HTERT RPE-1 (cell line): ENCODE measurements around the gene ACACA.
"Not testable (repeated sequence)": the region's sequence is repeated elsewhere in the genome, so short reads cannot be mapped to it uniquely, and the experiment has no call there.

Source experiments
- in situ Hi-C: fragments of 300-500 bp; cut with MboI; formaldehyde crosslinking; loops from 4 replicates; pipeline ENCODE4 v1.14.3; 2020; ENCODE audit warnings: low sequenced_read_pairs

Gene ACACA

GRCh38 chr17:37406635-37407461, at the start of gene ACACA, which contains the start of gene TADA2A:
ACACA (minus strand) TSS chr17:37406836; CDS start chr17:37406299, 537 bp downstream.
TADA2A (plus strand) TSS chr17:37406886; CDS start chr17:37411366, 4,480 bp downstream.
- in situ Hi-C loops, result no loop called here

GRCh38 chr17:37450112-37450511, 43.5 kb upstream of the ACACA start:
- in situ Hi-C loops, result no loop called here

GRCh38 chr17:37447641-37448040, 41.0 kb upstream of the ACACA start:
- in situ Hi-C loops, result no loop called here

- in situ Hi-C loops, result no loop called here
Measured at GRCh38 chr17:37446027-37446426, 39.4 kb upstream of the ACACA start.

GRCh38 chr17:37441369-37442014, 34.9 kb upstream of the ACACA start:
- in situ Hi-C loops, result not testable (repeated sequence)

GRCh38 chr17:37440424-37440823, 33.8 kb upstream of the ACACA start:
- in situ Hi-C loops, result no loop called here

- in situ Hi-C loops, result no loop called here
Measured at GRCh38 chr17:37438141-37438540, 31.5 kb upstream of the ACACA start.

GRCh38 chr17:37432671-37433070, 26.0 kb upstream of the ACACA start:
- in situ Hi-C loops, result no loop called here

- in situ Hi-C loops, result no loop called here
Measured at GRCh38 chr17:37430051-37430627, 23.5 kb upstream of the ACACA start.

- in situ Hi-C loops, result no loop called here
Measured at GRCh38 chr17:37429453-37429852, 22.8 kb upstream of the ACACA start.

- in situ Hi-C loops, result no loop called here
Measured at GRCh38 chr17:37429039-37429438, 22.4 kb upstream of the ACACA start.

- in situ Hi-C loops, result no loop called here
Measured at GRCh38 chr17:37425268-37425667, 18.6 kb upstream of the ACACA start.

GRCh38 chr17:37422971-37423625, 16.5 kb upstream of the ACACA start:
- in situ Hi-C loops, result no loop called here

- in situ Hi-C loops, result no loop called here
Measured at GRCh38 chr17:37417852-37418251, 11.2 kb upstream of the ACACA start.

GRCh38 chr17:37413875-37414519, 7.4 kb upstream of the ACACA start:
- in situ Hi-C loops, result no loop called here

GRCh38 chr17:37410357-37410756, 3.7 kb upstream of the ACACA start:
- in situ Hi-C loops, result no loop called here

- in situ Hi-C loops, result not testable (repeated sequence)
Measured at GRCh38 chr17:37408145-37408479, 1.5 kb upstream of the ACACA start.

GRCh38 chr17:37405955-37406634, 541 bp downstream of the ACACA start:
- in situ Hi-C loops, result no loop called here

- in situ Hi-C loops, result not testable (repeated sequence)
Measured at GRCh38 chr17:37405522-37405921, 1.1 kb downstream of the ACACA start.

- in situ Hi-C loops, result no loop called here
Measured at GRCh38 chr17:37400505-37400904, 6.1 kb downstream of the ACACA start.
